ENCODE measurements around the gene CSNK2A1. TPM values are rescaled to one million over a fixed set of nuclear protein-coding genes. Genes with fewer than 3 reads are reported as not detected.

Gene CSNK2A1
- total and polyA plus RNA-seq, 4 donors: 17.0 to 60.3 (median 39.7) TPM

- Histone ChIP-seq H3K4me3 (ENCODE audit: low read depth in 1 of 3, low read length in 3 of 3) (no peak overlapping the region), H3K9ac (ENCODE audit: low read depth in 1 of 2, low read length in 2 of 2) (no peak overlapping the region), H3K4me1 (ENCODE audit: control insufficient read depth in 4 of 4, insufficient read depth in 4 of 4, low read length in 3 of 4) (peaks cover 11 to 42% (median 35%) of the 10 kb centered on the region in 4 donors), H3K27ac (ENCODE audit: low read depth in 1 of 2, low read length in 2 of 2) (no peak overlapping the region), H3K9me3 (ENCODE audit: control insufficient read depth in 4 of 4, low read length in 3 of 4) (no peaks in the 10 kb centered on the region), H3K36me3 (ENCODE audit: control insufficient read depth in 4 of 4, insufficient read depth in 3 of 4, low read depth in 1 of 4, low read length in 3 of 4) (no peaks in the 10 kb centered on the region), H3K27me3 (ENCODE audit: control insufficient read depth in 4 of 4, insufficient read depth in 4 of 4, low read length in 3 of 4) (no peaks in the 10 kb centered on the region)
- WGBS: 90% methylated on average over 5 of the region's 5 CpGs
- no peak for DNase-seq (ENCODE audit: low spot score)
- TF ChIP-seq GABPA (IDR thresholded peaks at IDR 0.05 in 1 of 2, conservative IDR thresholded peaks at IDR 0.05 in 1 of 2): no peak
Observed at GRCh38 chr20:533526-533925, 10.1 kb downstream of the CSNK2A1 start.

- no peak for TF ChIP-seq HNF4G (IDR thresholded peaks at IDR 0.05)
- TF ChIP-seq HNF4A (conservative IDR thresholded peaks at IDR 0.05): peak; percentile 10 to 50
- no peak for TF ChIP-seq FOXA2 (IDR thresholded peaks at IDR 0.05)
- peak in 1 of 2 donors; percentile 57 for TF ChIP-seq RXRA (IDR thresholded peaks at IDR 0.05)
- no peak for TF ChIP-seq JUND (IDR thresholded peaks at IDR 0.05)
- Histone ChIP-seq H3K36me3 (ENCODE audit: control insufficient read depth in 4 of 4, insufficient read depth in 3 of 4, low read depth in 1 of 4, low read length in 3 of 4) (peaks cover 0 to 2% (median 0%) of the 10 kb centered on the region in 4 donors), H3K9ac (ENCODE audit: low read depth in 1 of 2, low read length in 2 of 2) (no peak overlapping the region), H3K27me3 (ENCODE audit: control insufficient read depth in 4 of 4, insufficient read depth in 4 of 4, low read length in 3 of 4) (no peaks in the 10 kb centered on the region), H3K27ac (ENCODE audit: low read depth in 1 of 2, low read length in 2 of 2) (no peak overlapping the region), H3K9me3 (ENCODE audit: control insufficient read depth in 4 of 4, low read length in 3 of 4) (no peaks in the 10 kb centered on the region), H3K4me3 (ENCODE audit: low read depth in 1 of 3, low read length in 3 of 3) (no peak overlapping the region), H3K4me1 (ENCODE audit: control insufficient read depth in 4 of 4, insufficient read depth in 4 of 4, low read length in 3 of 4) (peaks cover 13 to 49% (median 43%) of the 10 kb centered on the region in 4 donors)
- WGBS: 31% methylated on average over 4 of the region's 4 CpGs
- DNase-seq (ENCODE audit: low spot score): no peak
Observed at GRCh38 chr20:532530-532929, 11.1 kb downstream of the CSNK2A1 start.

- Histone ChIP-seq H3K9me3 (ENCODE audit: control insufficient read depth in 4 of 4, low read length in 3 of 4) (no peaks in the 10 kb centered on the region), H3K27ac (ENCODE audit: low read depth in 1 of 2, low read length in 2 of 2) (no peak overlapping the region), H3K9ac (ENCODE audit: low read depth in 1 of 2, low read length in 2 of 2) (no peak overlapping the region), H3K4me1 (ENCODE audit: control insufficient read depth in 4 of 4, insufficient read depth in 4 of 4, low read length in 3 of 4) (peaks cover 13 to 48% (median 42%) of the 10 kb centered on the region in 4 donors), H3K4me3 (ENCODE audit: low read depth in 1 of 3, low read length in 3 of 3) (no peak overlapping the region), H3K27me3 (ENCODE audit: control insufficient read depth in 4 of 4, insufficient read depth in 4 of 4, low read length in 3 of 4) (no peaks in the 10 kb centered on the region), H3K36me3 (ENCODE audit: control insufficient read depth in 4 of 4, insufficient read depth in 3 of 4, low read depth in 1 of 4, low read length in 3 of 4) (peaks cover 0 to 2% (median 0%) of the 10 kb centered on the region in 4 donors)
- TF ChIP-seq RAD21 (IDR thresholded peaks at IDR 0.05) (no peak), HNF4G (IDR thresholded peaks at IDR 0.05) (no peak), NR2F2 (IDR thresholded peaks at IDR 0.05) (no peak), MAX (IDR thresholded peaks at IDR 0.05) (no peak), FOXA1 (IDR thresholded peaks at IDR 0.05) (no peak), RXRA (IDR thresholded peaks at IDR 0.05) (no peak), TAF1 (conservative IDR thresholded peaks at IDR 0.05) (no peak), FOXA2 (IDR thresholded peaks at IDR 0.05) (no peak), REST (IDR thresholded peaks at IDR 0.05) (no peak), JUND (IDR thresholded peaks at IDR 0.05) (no peak)
- DNase-seq (ENCODE audit: low spot score): no peak
Observed at GRCh38 chr20:531608-532007, 12.0 kb downstream of the CSNK2A1 start.
